ENCODE data around the gene TPM4.

Gene TPM4

GRCh38 chr19:16127080-16127479, 50.8 kb downstream of the TPM4 start:
- Histone ChIP-seq H4K20me1 (ENCODE audit: insufficient read depth, low read length) (no peaks in the 10 kb centered on the region), H3K36me3 (ENCODE audit: insufficient read depth, low read length) (peaks cover 97% of the 10 kb centered on the region), H3K9ac (ENCODE audit: low read length) (no peak overlapping the region), H3F3A (ENCODE audit: insufficient read depth, low read length) (no peaks in the 10 kb centered on the region), H3K27me3 (ENCODE audit: insufficient read depth, low read length) (no peaks in the 10 kb centered on the region), H3K4me3 (ENCODE audit: low read depth, low read length, poor library complexity, severe bottlenecking) (no peak overlapping the region), H3K4me2 (ENCODE audit: low read length) (no peak overlapping the region), H3K9me3 (ENCODE audit: low read length) (no peaks in the 10 kb centered on the region), H2AFZ (ENCODE audit: low read length) (no peak overlapping the region), H3K27ac (ENCODE audit: low read depth, low read length, poor library complexity, severe bottlenecking) (no peak overlapping the region), H3K79me2 (ENCODE audit: insufficient read depth, low read length) (no peaks in the 10 kb centered on the region), H3K4me1 (ENCODE audit: insufficient read depth, low read length, severe bottlenecking) (no peaks in the 10 kb centered on the region), H3K9me2 (ENCODE audit: low read depth, low read length) (no peaks in the 10 kb centered on the region)
- TF ChIP-seq CTCF (IDR thresholded peaks at IDR 0.05; ENCODE audit: low read length) (no peak), EZH2 (IDR thresholded peaks at IDR 0.05; ENCODE audit: borderline replicate concordance, low read length) (no peak)

- Histone ChIP-seq H2AFZ (ENCODE audit: low read length) (no peak overlapping the region), H3K9me2 (ENCODE audit: low read depth, low read length) (no peaks in the 10 kb centered on the region)
- no peak for TF ChIP-seq CTCF (IDR thresholded peaks at IDR 0.05; ENCODE audit: low read length)
- no peak for TF ChIP-seq EZH2 (IDR thresholded peaks at IDR 0.05; ENCODE audit: borderline replicate concordance, low read length)
Observed at GRCh38 chr19:16127776-16128371, 51.6 kb downstream of the TPM4 start.

GRCh38 chr19:16131648-16132047, 55.4 kb downstream of the TPM4 start:
- Histone ChIP-seq H3F3A (ENCODE audit: insufficient read depth, low read length) (no peaks in the 10 kb centered on the region), H3K9ac (ENCODE audit: low read length) (no peak overlapping the region), H3K36me3 (ENCODE audit: insufficient read depth, low read length) (peaks cover 81% of the 10 kb centered on the region), H3K27me3 (ENCODE audit: insufficient read depth, low read length) (no peaks in the 10 kb centered on the region), H3K9me3 (ENCODE audit: low read length) (no peaks in the 10 kb centered on the region), H3K27ac (ENCODE audit: low read depth, low read length, poor library complexity, severe bottlenecking) (no peak overlapping the region), H4K20me1 (ENCODE audit: insufficient read depth, low read length) (no peaks in the 10 kb centered on the region), H2AFZ (ENCODE audit: low read length) (no peak overlapping the region), H3K4me2 (ENCODE audit: low read length) (no peak overlapping the region), H3K4me1 (ENCODE audit: insufficient read depth, low read length, severe bottlenecking) (peaks cover 5% of the 10 kb centered on the region), H3K79me2 (ENCODE audit: insufficient read depth, low read length) (no peaks in the 10 kb centered on the region), H3K4me3 (ENCODE audit: low read depth, low read length, poor library complexity, severe bottlenecking) (no peak overlapping the region), H3K9me2 (ENCODE audit: low read depth, low read length) (no peaks in the 10 kb centered on the region)
- TF ChIP-seq CTCF (IDR thresholded peaks at IDR 0.05; ENCODE audit: low read length) (no peak), EZH2 (IDR thresholded peaks at IDR 0.05; ENCODE audit: borderline replicate concordance, low read length) (no peak)

More at GRCh38 chr19:16127776-16128371, 51.6 kb downstream of the TPM4 start:
- H3K27me3 ChIP-seq (ENCODE audit: insufficient read depth, low read length) = no peaks in the 10 kb centered on the region
- H3K4me3 ChIP-seq (ENCODE audit: low read depth, low read length, poor library complexity, severe bottlenecking) = no peak overlapping the region
- H3K79me2 ChIP-seq (ENCODE audit: insufficient read depth, low read length) = no peaks in the 10 kb centered on the region
- no peaks in the 10 kb centered on the region for H3K9me3 ChIP-seq (ENCODE audit: low read length)
- H3F3A ChIP-seq (ENCODE audit: insufficient read depth, low read length) = no peaks in the 10 kb centered on the region
- H3K36me3 ChIP-seq (ENCODE audit: insufficient read depth, low read length) = peaks cover 97% of the 10 kb centered on the region
- H3K4me2 ChIP-seq (ENCODE audit: low read length) = no peak overlapping the region
- no peak overlapping the region for H3K27ac ChIP-seq (ENCODE audit: low read depth, low read length, poor library complexity, severe bottlenecking)
- no peaks in the 10 kb centered on the region for H4K20me1 ChIP-seq (ENCODE audit: insufficient read depth, low read length)
- no peak overlapping the region for H3K9ac ChIP-seq (ENCODE audit: low read length)
- H3K4me1 ChIP-seq (ENCODE audit: insufficient read depth, low read length, severe bottlenecking) = no peaks in the 10 kb centered on the region

Data from OCI-LY1 (cell line).